NCI-H82 (cell line): ENCODE data around the gene FBRSL1.

ENCODE experiments used
- DNase-seq: peaks from one replicate; lab custom pipeline; 2025; lab: John Stamatoyannopoulos, UW

The FBRSL1 gene

DNA sequence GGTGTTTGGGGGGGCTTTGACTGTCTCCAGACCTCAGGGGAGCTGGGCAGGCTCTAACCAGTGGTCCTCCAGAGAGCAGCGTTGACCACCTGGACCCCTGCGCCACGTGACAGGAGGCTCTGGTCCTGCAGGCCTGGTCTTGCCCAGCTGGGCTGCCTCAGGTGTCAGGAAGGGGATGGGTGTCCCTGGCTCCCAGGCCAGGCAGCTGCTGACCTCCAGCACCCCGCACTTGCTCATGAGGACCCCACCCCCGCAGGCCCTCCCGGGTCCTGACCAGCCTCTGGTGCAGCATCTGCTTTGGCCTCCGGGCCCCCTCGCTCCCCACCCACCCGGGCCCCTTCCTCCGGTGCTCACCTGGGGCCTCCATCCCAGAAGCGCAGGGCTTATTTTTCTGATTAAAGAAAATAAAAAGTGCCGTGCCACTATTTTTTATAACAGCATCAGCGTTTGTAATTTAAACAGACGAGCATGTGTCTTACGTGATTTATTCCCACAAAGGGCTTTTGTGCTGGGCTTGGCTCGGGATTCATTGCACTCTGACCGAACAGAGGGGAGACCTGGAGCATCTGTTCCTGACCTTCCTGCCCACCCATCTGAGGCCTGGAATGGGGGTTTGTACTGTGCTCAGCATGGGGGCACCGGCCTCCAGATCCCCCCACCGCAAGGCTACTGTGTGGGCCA lies 21.7 kb downstream of the FBRSL1 start:
- no peak for DNase-seq

DNA sequence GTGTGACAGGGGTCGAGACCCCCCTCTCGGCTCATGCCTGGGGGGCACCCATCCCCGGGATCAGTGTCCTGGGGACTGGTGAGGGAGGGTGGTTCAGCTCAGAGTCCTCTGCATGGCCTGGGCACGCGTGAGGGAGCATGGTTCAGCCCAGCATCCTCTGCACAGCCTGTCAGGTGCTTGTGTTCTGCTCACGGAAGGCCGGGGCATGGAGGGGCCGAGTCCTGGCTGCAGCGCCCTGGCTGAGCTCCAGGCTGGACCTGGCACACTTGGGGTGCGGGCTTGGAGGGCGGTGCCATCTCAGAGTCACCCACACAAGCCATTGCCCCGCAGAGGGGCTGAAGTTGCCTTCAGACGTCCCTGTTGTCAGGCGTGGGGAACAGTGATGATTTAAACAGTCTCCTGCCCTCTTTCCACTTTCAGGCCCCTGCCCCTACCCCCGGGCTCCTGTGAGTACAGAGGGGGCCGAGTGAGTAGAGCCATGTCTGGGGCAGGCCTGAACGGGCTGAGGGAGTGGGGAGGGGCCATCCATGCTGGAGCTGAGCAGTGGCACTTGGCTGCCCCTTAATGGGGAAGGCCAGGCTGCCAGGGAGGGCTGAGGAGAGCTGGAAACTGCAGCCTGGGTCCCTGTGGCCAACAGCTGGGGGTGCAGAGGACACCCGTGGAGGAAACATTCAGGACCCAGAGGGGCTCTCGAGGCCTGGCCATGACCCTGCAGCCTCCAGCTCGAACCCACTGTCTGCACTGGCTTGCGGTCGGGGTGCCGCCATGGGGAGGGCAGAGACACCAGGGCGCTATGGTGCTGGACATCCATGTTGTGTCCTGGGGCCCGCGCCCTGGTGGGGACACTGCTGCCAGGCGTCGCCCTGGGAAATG lies 22.5 kb downstream of the FBRSL1 start:
- DNase-seq = no peak

- no peak for DNase-seq
These were observed 23.1 kb downstream of the FBRSL1 start for GRCh38 chr12:132513070-132513398.

- no peak for DNase-seq
These were observed 23.6 kb downstream of the FBRSL1 start for GRCh38 chr12:132513458-132514135.

DNA sequence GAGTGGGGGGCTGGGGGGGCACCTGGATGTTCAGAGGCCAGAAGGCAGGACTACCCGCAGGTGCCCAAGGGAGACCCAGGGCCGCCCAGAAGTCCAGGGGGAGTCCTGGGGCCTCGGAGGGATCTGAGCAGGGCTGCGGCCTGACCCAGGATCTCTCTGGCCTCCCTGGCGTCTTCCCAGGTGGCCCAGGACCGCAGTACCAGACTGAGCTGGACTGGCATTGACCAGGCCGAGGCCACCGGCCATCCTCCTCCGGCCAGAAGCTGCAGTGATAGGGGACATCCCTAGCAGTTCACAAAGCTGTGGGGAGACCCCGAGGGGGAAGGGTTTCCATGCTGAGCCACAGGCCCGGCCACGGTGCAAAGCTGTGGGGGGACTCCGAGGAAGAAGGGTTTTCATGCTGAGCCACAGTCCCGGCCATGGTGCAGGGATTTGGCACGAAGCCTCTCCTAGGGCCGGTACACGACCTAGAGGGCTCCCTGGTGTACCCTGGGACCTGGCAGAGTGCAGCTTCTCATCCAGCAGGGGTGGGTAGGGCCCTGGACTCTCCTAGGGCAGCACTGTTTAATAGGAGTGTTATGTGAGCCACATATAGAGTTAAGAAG lies 24.4 kb downstream of the FBRSL1 start:
- DNase-seq = no peak

- DNase-seq = no peak
These were observed 24.9 kb downstream of the FBRSL1 start for GRCh38 chr12:132514838-132515237.

DNA sequence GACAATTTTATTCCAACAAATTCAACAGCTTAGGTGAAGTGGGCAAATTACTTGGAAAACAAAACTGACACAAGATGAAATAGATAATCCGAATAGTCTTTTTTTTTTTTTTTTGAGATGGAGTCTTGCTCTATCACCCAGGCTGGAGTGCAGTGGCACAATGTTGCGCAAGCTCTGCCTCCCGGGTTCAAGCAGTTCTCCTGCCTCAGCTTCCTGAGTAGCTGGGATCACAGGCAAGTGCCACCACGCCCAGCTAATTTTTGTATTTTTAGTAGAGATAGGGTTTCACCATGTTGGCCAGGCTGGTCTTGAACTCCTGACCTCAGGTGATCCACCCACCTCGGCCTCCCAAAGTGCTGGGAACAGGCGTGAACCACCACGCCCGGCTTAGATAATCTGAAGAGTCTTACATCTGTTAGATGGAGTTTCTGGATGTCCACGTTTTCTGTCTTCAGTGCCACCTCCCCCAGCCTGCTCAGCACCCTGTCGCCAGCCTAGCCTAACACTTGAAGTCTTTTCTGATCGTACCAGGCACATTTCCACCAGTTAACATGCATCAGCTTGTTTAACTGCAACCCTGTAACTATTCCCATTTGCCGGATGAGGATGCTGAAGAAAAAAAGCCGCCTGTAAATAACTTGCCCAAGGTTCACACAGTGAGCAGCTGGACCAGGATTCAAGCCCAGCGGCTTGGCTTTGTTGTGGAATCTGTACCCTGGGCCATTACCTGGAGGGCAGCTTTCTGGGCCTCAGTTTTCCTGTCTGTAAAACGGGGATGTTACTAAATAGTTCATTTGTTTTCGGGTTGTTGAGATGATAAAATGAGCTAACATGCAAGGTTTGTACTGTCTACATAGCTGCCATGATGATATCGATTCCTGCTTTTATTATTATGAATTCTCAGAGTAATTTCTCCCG lies 26.4 kb downstream of the FBRSL1 start:
- DNase-seq = no peak

GRCh38 chr12:132517013-132517739 lies 27.2 kb downstream of the FBRSL1 start:
- DNase-seq = no peak

DNA sequence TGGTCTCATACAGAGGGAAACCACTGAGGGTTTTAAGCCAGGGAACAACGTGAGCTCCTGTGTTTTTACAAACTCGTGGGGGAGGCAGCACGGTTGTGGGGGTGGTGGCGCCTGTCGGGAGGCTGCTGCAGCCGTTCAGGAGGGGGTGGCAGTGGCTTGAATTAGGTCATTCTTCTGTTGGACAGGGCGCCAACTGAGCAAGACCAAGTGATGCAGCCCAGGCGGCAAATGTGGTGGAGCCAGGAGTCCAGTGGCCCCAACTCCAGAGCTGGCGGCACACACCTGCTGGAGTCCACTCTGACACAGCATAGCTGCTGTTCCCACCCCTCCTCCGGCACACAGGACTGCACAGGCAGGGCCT lies 27.8 kb downstream of the FBRSL1 start:
- DNase-seq = no peak

DNA sequence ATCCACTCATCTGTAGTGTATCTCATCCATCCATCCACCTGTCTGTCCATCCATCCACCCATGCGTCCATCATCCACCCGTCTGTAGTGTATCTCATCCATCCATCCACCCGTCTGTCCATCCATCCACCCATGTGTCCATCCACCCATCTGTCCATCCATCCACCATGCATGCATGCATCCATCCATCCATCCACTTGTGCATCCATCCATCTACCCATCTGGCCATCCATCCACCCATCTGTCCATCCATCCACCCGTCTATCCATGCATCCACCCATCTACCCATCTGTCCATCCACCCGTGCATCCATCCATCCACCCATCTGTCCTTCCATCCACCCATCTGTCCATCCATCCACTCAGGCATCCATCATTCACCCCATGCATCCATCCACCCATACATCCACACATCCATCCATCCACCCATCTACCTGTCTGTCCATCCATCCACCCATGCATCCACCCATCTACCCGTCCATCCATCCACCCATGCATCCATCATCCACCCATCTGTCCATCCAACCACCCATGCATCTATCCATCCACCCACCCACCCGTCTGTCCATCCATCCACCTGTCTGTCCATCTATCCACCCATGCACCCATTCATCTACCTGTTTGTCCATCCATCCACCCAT lies 28.5 kb downstream of the FBRSL1 start:
- no peak for DNase-seq

DNA sequence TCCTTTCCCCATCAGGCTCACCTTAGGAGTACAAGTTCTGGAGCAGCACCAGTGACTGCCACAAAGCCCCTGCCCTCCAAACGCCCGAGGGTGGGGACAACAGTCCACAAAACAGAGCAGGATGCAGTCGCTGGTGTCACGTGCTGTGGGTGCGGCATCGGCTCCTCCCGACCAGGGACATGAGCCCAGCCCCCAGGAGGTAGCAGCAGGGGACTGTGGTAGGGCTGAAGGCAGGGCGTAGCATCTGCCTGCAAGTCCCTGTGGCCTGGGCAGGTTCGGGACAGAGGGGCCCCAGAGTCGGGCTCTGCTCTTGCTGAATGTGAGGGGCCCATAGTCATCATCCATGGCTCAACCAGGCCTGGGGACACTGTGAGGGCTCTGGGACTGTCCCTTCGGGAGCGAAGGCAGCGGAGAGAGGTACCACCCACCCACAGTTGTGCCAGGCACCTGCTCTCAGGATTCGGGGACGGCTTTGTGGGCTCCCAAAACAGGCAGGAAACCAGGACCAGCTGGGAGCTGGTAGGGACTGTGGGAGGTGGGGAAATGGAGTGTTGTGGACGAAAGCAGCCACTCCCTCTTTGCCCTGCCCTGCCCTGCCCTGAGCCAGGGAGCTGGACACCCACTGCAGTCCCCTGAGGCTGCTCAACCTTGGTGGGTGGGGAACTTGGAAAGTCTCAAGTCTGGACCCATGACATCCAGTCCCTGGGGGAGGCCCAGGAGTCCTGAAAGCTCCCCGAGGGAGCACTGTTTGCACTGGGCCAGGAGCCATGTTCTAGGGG lies 30.7 kb downstream of the FBRSL1 start:
- DNase-seq = no peak

- no peak for DNase-seq
These were observed 31.2 kb downstream of the FBRSL1 start for GRCh38 chr12:132521200-132521580.

GRCh38 chr12:132521712-132522292 lies 31.9 kb downstream of the FBRSL1 start:
- no peak for DNase-seq

- DNase-seq = peak; percentile 51
These were observed 32.8 kb downstream of the FBRSL1 start for GRCh38 chr12:132522592-132523380.

DNA sequence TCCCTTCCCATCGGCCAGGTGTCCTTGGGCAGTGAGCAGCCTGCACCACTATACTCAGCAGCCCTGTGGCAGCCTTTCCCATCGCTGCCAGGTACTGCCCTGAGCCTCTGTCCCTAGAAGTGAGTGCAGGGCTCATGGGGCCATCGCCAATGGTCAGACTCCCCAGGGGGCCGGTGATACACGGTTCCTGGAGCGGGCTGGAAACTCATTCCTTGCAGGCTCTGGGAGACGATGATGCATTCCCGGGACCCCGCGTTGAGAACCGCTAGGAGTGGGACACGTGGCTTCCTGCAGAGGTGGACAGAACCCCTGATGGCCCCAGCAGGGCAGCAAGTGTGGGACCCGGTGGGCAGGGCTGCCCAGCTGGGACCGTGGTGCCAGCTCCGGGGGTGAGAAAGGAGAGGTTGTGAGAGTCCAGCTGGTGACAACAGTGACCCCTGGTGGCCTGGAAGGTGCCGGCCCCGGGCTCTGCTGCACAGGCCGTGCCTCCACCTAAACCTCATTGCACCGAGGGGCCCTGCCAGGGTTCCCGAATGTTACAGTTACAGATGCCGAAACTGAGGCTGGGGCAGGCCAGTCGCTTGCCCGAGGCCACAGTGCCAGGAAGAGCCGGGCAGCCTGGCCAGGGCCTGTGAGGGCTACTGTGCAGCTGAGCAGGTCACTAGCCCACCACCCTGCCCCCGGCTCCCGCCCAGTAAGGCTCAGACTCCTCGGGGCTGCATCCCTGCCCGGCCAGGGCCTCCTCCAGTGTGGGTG lies 33.8 kb downstream of the FBRSL1 start:
- DNase-seq = peak; percentile 85

- DNase-seq = no peak
These were observed 34.5 kb downstream of the FBRSL1 start for GRCh38 chr12:132524405-132524804.

DNA sequence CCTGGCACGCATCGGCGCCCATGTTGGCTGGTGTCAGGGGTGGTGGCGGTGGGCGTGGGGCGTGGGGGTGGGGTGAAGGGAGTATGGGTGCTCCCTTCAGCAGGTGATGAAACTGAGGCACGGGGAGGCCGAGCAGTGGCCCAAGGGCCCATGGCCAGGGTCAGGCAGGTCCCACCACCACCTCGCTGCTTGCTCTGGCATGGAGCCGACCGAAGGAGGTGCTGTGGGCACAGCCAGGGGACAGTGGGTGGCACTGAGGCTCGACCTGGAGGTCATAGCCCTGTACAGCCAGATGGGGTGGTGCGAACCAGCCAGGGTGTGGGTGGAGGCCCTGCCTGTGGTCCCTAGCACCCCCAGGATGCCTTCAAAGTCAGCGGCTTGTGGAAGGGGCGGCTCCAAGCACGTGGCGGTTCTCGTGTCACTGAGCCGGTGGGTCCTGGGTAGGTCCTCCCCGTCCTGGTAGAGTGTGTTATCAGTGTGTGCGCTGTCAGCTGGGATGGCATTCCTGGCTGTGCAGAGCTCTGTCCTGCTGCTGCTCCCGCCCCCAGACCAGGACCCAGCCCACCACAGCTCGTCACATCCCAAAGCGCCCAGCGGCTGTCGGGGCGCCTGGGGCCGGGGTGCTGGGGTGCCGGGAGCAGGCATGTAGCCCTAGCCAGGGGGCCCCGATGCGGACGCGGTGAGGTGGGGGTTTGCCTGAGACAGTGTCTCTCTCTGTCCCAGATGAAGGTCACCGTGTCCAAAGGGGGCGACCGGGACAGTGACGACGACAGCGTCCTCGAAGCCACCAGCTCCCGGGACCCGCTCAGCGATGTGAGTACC lies 35.3 kb downstream of the FBRSL1 start:
- no peak for DNase-seq
